NOMO-1 (cell line): ENCODE data around the gene ZNF606.

ENCODE experiments used
- DNase-seq, 2 experiments: peaks; one replicate each; lab custom pipeline; 2025; ENCODE audit not compliant: unreplicated experiment in 2 of 2; lab: John Stamatoyannopoulos, UW

Gene ZNF606

DNA sequence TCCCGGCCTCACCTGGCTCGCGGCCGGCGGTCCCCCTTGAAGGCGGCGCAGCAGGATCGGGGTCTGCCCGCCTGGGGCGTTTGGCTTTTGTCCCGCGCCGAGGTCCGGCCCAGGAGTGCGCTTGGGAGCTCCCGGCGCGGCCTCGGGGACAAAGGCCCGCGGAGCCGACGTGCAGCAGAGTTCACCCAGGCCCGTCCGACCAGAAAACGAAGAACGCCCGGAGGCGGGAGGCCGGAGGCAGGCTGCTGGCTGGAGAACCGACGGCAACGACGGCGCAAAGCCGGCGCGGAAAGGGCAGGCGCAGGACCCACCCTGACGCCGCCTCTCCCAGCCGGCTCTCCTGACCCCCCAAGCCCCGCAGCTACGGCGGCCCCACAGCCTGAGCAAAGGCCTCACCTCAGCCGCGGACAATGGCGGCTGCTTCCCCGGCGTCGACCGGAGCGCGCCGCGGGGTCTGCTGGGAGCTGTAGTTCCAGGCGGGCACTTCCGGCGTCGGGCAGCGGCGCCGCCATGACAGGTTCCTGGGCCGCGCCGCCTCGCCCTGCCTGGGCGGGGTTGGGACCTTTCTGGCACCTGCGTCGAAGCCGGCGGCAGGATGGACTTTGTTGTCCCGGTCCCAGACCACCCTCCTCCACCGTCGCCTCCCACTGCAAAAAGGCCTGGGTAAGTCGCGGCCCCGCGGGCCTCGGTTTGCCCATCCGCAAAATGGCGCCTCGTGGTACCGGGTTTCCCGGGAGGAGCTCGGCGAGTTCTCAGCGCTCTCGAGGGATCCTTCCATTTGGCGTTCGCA is at the start of gene ZNF606:
Gene ZNF606 (minus strand): TSS at position 437 of the 790 bp plus-strand sequence. CDS start 1,501 bp downstream, outside the sequence.
- peak; percentile 69 to 85 for DNase-seq

DNA sequence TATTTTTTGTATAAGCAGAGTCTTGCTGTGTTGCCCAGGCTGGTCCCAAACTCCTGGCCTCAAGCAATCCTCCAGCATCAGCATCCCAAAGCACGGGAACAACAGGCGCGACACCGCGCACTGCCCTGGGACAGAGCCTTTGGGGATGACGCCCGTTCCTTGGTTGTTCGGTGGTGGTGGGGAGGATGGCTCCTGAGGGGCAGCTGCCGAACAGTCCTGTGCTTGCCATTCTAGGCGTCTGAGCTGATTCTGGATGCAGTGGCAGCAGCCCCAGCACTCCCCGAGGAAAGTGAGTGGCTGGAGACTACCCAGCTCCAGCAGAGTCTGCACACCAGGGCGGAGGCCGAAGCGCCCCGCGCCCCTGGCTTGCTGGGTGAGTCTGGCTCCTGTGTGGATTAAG is 49.6 kb upstream of the ZNF606 start:
- no peak for DNase-seq

DNA sequence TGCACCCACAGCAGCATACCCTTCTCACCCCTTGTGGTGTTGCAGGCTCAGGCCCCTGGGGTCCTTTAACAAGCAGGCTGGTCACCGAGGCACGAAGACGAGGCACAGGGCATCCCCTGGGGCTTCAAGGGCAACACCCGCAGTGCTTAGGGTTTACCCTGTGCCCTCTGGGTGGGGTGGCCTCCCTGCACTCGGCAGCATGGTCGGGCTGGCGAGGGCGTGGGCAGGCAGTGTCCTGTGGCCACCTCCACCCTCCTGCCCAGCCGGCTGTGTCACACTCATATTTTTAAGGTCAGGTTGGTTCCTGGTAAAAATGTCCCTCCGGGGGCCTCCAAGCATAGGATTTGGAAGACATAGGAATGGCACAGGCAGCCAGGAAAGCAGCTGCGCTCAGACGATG is 45.1 kb upstream of the ZNF606 start:
- DNase-seq = no peak

DNA sequence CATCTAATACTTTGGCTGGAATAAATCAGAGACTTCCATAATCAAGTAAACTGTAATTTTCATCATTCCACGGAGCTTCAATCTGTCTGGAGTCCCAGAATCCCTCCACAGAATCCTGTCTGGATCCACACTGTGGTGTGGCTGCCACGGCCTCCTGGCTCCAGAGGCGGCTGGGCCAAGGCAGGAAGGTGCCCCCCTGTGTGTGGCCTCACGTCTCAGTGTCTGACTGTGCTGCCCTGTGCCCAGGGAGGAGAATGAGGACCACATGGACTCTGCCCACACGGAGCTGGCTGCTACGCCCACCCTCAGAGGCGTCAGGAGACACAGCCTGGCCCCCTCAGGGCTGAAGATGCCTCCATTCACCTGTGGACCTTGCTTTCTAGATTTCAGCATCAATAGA is 44.2 kb upstream of the ZNF606 start:
- DNase-seq = no peak

DNA sequence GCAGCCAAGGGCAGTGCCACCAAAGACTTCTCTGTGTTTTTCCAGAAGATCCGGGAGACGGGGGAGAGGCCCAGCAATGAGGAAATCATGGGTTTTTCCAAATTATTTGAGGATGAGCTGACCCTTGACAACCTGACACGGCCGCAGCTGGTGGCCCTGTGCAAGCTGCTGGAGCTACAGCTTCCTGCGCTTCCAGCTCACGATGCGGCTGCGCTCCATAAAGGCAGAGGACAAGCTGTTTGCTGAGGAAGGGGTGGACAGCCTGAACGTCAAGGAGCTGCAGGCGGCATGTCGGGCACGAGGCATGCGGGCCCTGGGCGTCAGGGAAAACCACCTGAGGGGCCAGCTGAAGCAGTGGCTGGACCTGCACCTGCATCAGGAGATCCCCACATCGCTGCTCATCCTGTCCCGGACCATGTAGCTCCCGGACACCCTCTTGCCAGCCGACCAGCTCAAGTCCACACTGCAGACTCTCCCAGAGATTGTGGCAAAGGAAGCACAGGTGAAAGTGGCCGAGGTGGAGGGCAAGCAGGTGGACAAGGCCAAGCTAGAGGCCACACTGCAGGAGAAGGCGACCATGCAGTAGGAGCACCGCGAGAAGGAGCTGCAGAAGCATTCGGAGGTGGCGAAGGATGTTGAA is 42.9 kb upstream of the ZNF606 start:
- DNase-seq = no peak

DNA sequence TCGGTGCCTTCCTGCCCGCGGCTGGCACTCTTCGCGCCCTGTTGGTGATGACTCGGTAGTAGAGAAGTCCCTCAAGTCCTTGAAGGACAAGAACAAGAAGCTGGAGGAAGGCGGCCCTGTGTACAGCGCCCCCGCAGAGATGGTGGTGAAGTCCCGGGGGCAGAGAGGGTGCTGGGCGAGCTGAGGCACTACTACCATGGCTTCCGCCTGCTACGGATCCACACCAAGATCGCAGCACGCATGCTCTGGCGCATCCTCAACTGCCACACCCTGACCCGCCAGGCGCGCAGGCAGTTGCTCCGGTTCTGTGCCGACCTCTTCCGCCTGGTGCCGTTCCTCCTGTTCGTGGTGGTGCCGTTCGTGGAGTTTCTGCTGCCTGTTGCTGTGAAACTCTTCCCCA is 42.3 kb upstream of the ZNF606 start:
- DNase-seq = no peak

DNA sequence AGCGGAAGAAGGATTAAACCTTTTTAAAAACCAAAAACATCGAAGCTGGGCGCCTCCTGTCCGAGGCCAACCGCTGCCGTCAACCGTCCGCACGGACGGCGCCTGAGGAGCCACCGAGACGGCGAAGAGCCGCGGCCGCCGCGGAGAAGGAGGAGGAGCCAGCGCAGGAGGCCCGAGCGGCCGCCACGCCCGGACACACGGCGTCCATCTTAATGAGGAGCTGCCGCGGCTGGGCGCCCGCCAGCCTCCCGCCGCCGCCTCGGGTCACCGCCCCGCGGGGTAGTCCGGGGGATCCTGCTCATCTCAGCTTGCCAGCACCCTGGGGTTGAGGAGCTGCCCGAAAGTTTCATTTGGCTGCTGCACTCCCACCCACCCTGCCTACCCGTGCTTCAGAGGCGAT is 41.8 kb upstream of the ZNF606 start:
- DNase-seq = no peak

DNA sequence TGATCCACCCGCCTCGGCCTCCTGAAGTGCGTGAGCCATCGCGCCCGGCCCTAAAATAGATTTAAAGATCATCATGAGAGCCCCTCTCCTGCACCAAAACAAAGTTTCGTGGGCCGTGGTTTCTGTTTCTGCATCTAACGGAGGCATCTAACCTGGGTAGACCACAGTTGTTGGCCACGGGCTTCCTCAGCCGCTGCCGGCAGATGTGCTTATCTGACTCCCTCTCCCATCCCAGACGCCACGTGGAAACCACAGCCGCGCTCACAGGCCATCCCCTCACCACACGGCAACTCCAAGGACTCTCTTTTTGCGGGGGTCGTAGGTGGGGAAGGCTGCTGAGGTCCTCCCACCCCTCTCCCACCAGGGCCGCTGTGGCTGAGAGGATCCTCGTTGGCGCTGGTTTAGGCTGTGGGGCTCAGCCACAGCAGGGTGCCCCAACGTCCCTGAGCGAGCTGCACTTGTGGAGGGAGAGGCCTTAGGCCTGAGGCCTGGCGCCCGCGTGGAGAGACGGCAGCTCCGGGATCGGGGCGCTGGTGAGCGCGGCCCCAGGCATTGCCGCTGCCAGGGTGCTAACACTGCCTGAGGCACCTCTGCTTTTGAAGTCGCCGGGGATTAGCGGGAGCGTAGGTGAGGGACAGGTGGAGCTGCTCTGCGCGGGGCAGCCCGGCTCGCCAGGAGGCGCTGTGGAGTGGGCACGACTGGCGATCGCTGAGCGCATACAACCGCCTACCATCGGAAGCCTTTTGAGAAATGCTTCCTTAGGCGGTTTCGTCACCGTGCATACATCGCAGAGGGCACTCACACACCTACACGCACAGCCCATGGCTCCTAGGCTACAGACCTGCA is 40.1 kb upstream of the ZNF606 start:
- DNase-seq = no peak

DNA sequence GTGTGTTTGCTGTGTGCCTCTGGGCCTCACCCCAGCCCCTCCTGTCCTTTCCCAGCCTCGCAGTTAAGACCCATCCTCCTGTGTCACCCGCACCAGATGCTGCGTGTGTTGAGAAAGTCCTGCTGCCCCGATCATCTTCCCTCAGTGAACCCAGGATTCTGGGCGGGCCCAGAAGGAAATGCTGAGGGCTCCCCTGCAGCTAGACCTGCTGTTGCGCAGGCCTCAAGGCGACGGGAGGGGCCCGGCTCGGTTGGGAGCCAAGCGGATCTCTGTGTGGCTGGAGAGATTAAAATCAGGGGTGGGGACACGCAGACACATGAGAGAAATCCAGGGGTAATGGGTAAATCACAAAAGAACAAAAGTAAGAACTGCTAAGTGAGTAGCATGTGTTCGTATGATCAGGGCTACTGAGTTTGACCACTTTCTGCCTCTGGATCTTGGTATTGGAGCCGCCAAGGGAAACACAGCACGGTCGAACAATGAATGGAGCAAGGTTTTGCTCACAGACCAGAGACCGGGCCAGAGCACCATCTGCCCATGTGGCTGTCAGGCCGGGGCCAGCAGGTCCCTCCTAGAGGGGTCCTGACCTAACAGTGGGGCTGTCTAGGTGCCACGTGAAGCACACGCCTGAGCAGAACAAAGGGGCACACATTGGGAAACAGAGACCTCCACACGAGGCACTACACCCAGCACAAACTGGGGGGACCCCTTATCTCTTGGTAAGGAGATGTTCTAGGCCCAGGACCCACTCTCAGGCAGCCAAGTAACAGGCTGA is 38.3 kb upstream of the ZNF606 start:
- no peak for DNase-seq

DNA sequence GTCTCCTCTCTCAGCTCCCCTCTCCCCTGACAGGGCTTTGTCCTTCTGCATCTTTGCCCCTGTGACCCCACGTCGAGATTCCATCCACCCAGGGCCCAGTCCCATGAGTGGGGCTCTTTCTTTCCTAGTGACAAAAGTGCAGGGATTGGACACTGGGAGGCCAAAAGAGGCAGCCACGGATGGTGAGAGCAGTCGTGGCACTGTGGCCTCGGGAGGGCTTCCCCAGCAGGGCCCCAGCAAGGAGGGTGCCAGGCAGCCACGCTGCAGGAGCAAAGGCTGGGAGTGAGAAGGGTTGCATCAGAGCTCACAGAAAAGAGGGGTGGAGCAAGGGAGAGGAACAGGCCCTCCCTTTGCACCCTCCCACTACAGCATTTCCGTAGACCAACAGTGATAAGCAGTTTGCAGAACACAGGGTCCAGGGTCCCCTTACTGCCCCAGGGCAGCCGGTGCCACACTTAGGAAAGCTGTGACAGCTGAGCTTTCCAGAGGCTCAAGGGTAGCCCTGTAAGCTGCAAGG is 36.1 kb upstream of the ZNF606 start:
- DNase-seq = no peak

DNA sequence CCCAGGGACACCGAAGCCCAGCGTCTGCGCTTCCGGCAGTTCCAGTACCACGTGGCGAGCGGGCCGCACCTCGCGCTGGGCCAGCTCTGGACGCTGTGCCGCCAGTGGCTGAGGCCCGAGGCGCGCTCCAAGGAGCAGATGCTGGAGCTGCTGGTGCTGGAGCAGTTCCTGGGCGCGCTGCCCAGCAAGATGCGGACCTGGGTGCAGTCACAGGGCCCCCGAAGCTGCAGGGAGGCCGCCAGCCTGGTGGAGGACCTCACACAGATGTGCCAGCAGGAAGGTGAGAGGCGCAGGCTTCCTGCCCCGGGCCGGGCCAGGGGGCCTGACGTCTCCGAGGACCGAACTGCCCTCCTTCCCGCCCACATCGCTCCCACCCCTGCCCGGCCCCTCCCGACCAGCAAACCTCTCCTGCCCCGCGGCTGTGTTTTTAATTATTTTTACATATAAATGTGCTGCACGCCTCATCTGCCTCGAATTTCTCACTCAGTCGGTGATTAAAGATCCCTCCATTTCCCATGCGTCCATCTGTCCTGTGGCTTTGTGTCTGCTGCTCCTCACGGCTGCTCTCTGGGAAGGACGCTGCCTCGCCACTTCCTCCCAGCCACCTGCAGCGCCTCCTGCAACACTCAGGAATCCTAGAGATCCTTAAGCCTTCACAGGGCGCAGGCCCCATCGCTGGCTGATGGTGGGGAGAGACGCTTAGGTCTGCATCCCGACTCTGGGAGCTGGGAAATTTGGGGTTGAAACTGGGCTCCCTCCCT is 35.5 kb upstream of the ZNF606 start:
- no peak for DNase-seq

DNA sequence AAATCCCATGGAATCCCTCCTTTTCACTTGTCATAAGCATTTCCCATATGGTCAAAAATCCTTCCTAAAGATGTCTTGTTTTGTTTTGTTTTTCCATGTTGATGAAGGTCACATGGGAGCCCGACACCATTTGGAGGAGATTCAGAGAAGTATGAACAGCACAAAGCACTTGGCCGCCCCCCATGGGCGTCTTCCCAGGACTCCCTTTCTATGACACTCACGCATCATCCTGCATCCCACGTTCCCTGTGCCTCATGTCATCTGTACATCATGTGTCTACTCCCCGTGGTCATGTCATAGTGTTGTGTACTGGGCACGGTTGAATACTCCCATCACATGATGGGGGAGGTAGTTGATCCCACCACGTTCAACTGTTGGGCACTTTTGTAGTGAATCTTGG is 33.2 kb upstream of the ZNF606 start:
- no peak for DNase-seq

DNA sequence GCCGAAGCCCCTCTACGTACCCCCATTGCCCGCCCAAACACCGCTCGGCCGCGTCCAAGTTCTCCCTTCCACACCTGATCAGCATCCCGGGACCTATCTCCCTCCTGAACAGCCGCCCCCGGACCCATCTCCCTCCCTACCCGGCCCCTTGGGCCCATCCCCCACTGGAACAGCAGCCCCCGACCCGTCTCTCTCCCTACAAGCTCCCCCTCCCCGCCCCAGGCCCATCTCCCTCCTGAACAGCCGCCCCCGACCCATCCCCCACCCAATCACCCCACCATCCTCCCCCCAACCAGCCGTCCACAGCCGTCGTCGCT is 31.8 kb upstream of the ZNF606 start:
- DNase-seq = no peak

DNA sequence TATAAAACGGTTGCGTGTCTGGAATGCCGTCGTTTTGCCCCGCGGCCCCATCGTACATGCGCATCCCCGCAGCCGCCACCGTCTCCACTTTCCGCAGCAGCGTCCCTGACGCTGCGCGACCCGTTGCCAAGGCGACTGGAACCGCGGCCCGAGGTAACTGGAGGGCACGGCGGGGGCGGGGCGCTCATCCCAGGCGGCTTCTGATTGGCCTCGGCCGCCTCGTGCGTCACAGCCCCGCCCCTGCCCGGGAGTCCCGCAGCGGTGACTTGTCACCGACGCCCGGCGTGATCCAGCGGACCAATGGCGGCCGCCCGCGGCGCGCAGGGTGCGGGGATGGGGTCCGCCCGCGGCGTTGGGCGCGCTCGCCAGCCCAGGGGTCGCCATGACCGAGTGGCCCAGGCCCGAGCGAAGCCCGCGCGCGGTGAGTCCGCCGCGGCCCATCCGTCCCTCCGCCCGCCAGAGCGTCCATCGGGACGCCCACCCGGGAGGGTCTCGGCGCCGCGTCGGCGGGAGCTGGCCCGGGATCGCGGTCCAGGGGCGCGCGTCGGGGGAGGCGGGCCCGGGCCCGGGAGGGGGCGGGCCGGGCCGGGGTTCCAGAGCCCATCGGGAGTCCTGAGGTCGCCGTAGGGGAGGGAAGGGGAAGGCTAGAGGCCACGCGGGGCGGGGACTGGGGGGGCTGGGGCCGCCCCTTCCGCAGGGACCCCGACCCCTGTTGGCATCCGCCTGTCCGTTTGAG is 31.3 kb upstream of the ZNF606 start, which contains the start of gene ZSCAN1:
Gene ZSCAN1 (plus strand): TSS at position 285 of the 736 bp plus-strand sequence. CDS start 3,812 bp downstream, outside the sequence.
- no peak for DNase-seq

DNA sequence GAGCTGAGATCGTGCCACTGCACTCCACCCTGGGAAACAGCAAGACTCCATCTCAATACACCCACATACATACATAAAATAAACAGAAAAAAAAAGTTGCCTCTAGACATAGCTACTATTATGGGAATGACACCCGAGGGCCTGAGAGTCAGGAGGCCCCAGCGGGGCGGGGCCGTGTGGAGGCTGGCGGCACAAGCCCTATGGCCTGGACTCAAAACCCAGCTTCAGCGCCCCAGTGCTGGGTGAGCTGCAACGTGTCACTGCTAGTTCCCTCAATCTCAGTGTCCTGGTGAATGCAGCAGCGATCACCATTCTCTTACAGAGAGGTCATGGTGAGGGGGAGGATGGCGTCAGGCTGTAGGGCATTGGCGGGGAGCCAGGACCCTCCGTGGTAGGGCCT is 22.0 kb upstream of the ZNF606 start:
- DNase-seq = no peak

DNA sequence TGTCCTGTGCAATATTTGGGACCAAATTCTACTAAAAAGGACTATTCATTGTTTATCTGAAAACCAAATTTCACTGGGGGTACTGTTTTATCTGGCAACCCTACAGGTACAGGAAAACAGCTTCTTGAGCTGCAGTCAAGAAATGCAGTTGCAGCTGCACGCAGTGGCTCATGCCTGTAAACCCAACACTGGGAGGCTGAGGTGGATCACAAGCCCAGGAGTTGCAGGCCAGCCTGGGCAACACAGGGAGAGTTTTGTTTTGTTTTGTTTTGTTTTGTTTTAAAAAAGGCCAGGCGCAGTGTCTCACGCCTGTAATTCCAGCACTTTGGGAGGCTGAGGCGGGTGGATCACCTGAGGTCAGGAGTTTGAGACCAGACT is 19.7 kb upstream of the ZNF606 start:
- DNase-seq = no peak

DNA sequence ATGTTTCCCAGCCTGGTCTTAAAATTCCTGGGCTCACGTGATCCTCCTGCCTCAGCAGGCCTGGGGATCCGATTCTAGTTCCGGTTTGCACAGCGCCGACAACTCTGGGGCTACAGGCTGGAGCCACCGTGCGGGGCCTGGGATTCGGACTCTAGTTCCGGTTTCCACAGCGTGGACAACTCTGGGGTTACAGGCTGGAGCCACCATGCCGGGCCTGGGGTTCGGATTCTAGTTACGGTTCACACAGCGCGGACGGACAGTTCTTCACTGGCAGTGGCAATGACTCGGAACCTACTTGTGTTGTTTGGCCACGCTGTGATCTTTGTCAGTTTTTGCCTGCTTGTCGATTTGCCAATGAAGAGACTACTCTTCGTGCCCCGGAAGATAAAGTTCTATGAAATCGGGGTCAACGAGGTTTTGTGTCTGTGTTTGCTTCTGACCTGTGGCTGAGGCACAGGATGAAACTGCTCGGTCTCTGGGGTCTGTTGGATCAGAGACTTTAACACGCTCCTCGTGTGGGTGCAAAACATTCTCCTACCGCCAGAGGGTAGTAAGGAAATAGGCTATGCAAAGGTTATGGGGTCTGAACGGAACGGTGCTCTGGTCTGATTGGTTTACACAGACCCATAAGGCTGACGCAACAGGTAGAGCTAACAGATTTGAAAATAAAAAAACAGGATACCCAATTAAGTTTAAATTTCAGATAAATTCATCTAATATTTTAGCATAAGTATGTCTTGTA is 19.1 kb upstream of the ZNF606 start:
- DNase-seq = no peak

DNA sequence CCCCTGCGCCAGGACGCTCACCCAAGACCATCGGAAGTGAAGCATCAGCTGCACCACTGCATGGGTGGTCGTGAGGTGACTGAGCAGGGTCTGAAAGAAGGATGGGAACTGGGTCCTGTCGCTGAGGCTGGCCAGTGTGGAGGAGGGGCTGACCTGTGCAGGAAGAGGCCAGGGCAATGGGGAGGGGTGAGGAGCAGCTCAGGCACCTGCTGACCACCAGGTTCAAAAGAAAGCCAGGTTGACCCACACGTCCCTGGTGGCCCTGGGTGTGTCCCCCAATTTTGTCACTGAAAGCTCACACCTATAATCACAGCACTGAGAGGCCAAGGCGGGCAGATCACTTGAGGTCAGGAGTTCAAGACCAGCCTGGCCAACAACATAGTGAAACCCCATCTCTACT is 17.5 kb upstream of the ZNF606 start:
- DNase-seq = no peak

DNA sequence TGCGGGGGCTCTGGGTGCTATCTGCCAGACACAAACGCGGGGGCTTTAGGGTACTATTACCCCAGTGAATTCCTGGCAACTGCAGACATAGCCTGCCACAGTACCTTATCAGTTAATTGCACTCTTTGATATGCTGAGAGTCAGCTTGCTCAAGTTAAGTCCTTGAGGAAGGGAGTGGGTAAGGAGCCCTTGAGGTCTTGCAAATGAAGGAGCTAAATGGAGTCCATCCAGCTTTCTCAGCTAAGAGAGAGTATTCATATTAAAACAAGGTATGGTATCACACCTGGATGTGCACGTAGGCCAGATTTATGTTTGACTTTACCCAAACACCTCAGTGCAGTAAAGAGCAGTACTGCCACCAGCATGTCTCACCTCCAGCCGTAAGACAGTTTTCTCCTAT is 11.5 kb upstream of the ZNF606 start:
- DNase-seq = no peak
